Gastroesophageal sphincter (tissue), 3 donors: ENCODE measurements around the gene IMMP2L.

Source experiments
- POLR2A ChIP-seq, 2 donors: fragments of 450-650 bp; IDR thresholded peaks; one replicate each; pipeline ENCODE4 v1.6.1; 2017; ENCODE audit warnings: antibody characterized with exemption in 2 of 2, mild to moderate bottlenecking in 2 of 2, moderate library complexity in 1 of 2
- TF ChIP-seq, protein P1 (sequence below), 4 experiments: fragments of 200-600 bp in 2 of 4; fragments of 450-650 bp in 2 of 4; sonication (generic) in 1 of 4; IDR thresholded peaks; one replicate each; pipeline ENCODE4 v1.5.1; 2017 to 2019; ENCODE audit warnings: antibody characterized with exemption in 4 of 4, mild to moderate bottlenecking in 2 of 4, moderate library complexity in 2 of 4

DNA sequence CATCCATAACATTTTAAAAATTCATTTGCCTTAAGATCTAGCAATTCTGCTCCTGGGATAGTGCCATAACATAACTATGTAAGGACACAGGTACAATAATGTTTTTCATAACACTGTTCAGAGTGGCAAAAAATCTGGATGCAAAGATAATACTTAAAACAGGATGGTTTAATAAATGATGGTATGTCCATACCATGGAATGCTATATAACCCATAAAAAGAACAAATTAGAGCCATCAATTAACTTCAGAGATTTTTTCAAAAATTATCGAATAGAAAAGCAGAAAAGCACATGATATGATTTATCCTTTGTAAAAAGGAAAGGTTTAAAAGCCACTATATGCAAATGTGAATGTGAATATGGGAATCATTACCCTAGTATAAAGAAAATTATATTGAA lies 664.8 kb downstream of the IMMP2L start:
- TF ChIP-seq, protein P1, sequence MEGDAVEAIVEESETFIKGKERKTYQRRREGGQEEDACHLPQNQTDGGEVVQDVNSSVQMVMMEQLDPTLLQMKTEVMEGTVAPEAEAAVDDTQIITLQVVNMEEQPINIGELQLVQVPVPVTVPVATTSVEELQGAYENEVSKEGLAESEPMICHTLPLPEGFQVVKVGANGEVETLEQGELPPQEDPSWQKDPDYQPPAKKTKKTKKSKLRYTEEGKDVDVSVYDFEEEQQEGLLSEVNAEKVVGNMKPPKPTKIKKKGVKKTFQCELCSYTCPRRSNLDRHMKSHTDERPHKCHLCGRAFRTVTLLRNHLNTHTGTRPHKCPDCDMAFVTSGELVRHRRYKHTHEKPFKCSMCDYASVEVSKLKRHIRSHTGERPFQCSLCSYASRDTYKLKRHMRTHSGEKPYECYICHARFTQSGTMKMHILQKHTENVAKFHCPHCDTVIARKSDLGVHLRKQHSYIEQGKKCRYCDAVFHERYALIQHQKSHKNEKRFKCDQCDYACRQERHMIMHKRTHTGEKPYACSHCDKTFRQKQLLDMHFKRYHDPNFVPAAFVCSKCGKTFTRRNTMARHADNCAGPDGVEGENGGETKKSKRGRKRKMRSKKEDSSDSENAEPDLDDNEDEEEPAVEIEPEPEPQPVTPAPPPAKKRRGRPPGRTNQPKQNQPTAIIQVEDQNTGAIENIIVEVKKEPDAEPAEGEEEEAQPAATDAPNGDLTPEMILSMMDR (IDR thresholded peaks at IDR 0.05), result no peak
- no peak for TF ChIP-seq POLR2A (IDR thresholded peaks at IDR 0.05)
